Natural killer cell (primary cell): ENCODE measurements around the gene SNAPC4. TPM values are rescaled to one million over a fixed set of nuclear protein-coding genes. Genes with fewer than 3 reads are reported as not detected.

Experiments
- ATAC-seq, 3 donors: fragments of 150-1000 bp in 2 of 3; fragments of 200-7000 bp in 1 of 3; cut with Tn5 transposase; 1 replicate in 1 of 3; 2 replicates in 2 of 3; pipeline ENCODE4 v1.10.0; 2021; ENCODE audit warnings: mild to moderate bottlenecking in 2 of 3, moderate library complexity in 2 of 3
- DNase-seq, 2 donors: peaks; one replicate each; pipeline versions ENCODE4 v3.0.0 to v3.0.0-alpha.2; 2013 to 2021; ENCODE audit warnings: mixed read lengths in 1 of 2
- H3K27ac ChIP-seq: one replicate; pipeline ENCODE4 v1.5.1; 2013; ENCODE audit warnings: mild to moderate bottlenecking, low read length
- H3K27me3 ChIP-seq: one replicate; pipeline ENCODE4 v1.6.1; 2013; ENCODE audit warnings: low read length; ENCODE audit not compliant: control insufficient read depth, insufficient read depth
- H3K36me3 ChIP-seq: one replicate; pipeline ENCODE4 v1.6.1; 2013; ENCODE audit warnings: low read length; ENCODE audit not compliant: control insufficient read depth, insufficient read depth
- H3K4me1 ChIP-seq: one replicate; pipeline ENCODE4 v1.6.1; 2013; ENCODE audit warnings: low read length; ENCODE audit not compliant: control insufficient read depth, insufficient read depth
- H3K4me3 ChIP-seq: one replicate; pipeline ENCODE4 v1.5.1; 2013; ENCODE audit warnings: low read length
- H3K9me3 ChIP-seq: one replicate; pipeline ENCODE4 v1.6.1; 2013; ENCODE audit warnings: low read length; ENCODE audit not compliant: control insufficient read depth, insufficient read depth
- H3K27ac Mint-ChIP-seq, 2 donors: one replicate each; pipeline ENCODE4 v1.8.0; 2022; ENCODE audit warnings: mild to moderate bottlenecking in 2 of 2, mixed read lengths in 2 of 2, moderate library complexity in 1 of 2
- H3K27me3 Mint-ChIP-seq, 2 donors: one replicate each; pipeline ENCODE4 v1.8.0; 2022; ENCODE audit warnings: low read depth in 2 of 2, mixed read lengths in 2 of 2
- H3K36me3 Mint-ChIP-seq: one replicate; pipeline ENCODE4 v1.8.0; 2022; ENCODE audit warnings: mixed read lengths
- H3K4me1 Mint-ChIP-seq, 2 donors: one replicate each; pipeline ENCODE4 v1.8.0; 2022; ENCODE audit warnings: mixed read lengths in 2 of 2
- H3K4me3 Mint-ChIP-seq: one replicate; pipeline ENCODE4 v1.8.0; 2022; ENCODE audit warnings: mild to moderate bottlenecking, moderate library complexity, mixed read lengths
- H3K9me3 Mint-ChIP-seq, 2 donors: one replicate each; pipeline ENCODE4 v1.8.0; 2022; ENCODE audit warnings: mixed read lengths in 2 of 2
- CTCF ChIP-seq: fragments of 200-600 bp; IDR thresholded peaks from one replicate; pipeline ENCODE4 v1.8.0; 2022; ENCODE audit warnings: antibody characterized with exemption
- WGBS: methylation state at CpG from one replicate; pipeline ENCODE4 v1.1.7; 2013; ENCODE audit warnings: missing lambda C conversion rate; ENCODE audit not compliant: insufficient coverage; 5-methylcytosine and 5-hydroxymethylcytosine counted together
- intact Hi-C: fragments of 100-400 bp; cut with micrococcal nuclease; formaldehyde crosslinking; loops from one replicate; pipeline ENCODE4 v1.14.2; 2022
- total RNA-seq, 4 donors: library from RNA; stranded (reverse); fragments of 120-200 nt in 1 of 4; gene quantifications; one replicate each; pipeline versions ENCODE4 v1.2.3 to v1.2.4, GENCODE V29; 2013 to 2022

Gene SNAPC4
- total RNA-seq, 3 donors from 2014 or later (not counting 1 experiment from before 2014, with no cell fraction given), result 9.0 to 11.3 (median 9.4) TPM

- intact Hi-C loops, result no loop called here
- H3K4me3 Mint-ChIP-seq, result peak within 1 kb of the TSS; percentile 71
- DNase-seq (peak; percentile 89 to 91), ATAC-seq (peak; percentile 90 to 93 (median 91))
- WGBS, result 11% methylated on average over 90 of the region's 90 CpGs
- peaks cover 14 to 30% of the 10 kb centered on the region in 2 donors for H3K4me1 Mint-ChIP-seq
- no peaks in the 10 kb centered on the region for H3K27me3 ChIP-seq
- peaks cover 29% of the 10 kb centered on the region for H3K4me1 ChIP-seq
- peaks cover 7% of the 10 kb centered on the region for H3K36me3 Mint-ChIP-seq
- TF ChIP-seq CTCF, result peak; percentile 66
- H3K36me3 ChIP-seq, result peaks cover 30% of the 10 kb centered on the region
- H3K9me3 ChIP-seq, result no peaks in the 10 kb centered on the region
- peak within 1 kb of the TSS; percentile 56 for H3K4me3 ChIP-seq
- H3K27ac ChIP-seq, result no peak within 1 kb of the TSS
- no peaks in the 10 kb centered on the region for H3K9me3 Mint-ChIP-seq
- peak within 1 kb of the TSS; percentile 35 to 46 for H3K27ac Mint-ChIP-seq
- H3K27me3 Mint-ChIP-seq, result no peaks in the 10 kb centered on the region
Observed at GRCh38 chr9:136439481-136440408, 39.8 kb upstream of the SNAPC4 start, which contains the start of gene INPP5E. INPP5E (minus strand) TSS chr9:136439845; CDS start chr9:136439419, 426 bp downstream.

DNA sequence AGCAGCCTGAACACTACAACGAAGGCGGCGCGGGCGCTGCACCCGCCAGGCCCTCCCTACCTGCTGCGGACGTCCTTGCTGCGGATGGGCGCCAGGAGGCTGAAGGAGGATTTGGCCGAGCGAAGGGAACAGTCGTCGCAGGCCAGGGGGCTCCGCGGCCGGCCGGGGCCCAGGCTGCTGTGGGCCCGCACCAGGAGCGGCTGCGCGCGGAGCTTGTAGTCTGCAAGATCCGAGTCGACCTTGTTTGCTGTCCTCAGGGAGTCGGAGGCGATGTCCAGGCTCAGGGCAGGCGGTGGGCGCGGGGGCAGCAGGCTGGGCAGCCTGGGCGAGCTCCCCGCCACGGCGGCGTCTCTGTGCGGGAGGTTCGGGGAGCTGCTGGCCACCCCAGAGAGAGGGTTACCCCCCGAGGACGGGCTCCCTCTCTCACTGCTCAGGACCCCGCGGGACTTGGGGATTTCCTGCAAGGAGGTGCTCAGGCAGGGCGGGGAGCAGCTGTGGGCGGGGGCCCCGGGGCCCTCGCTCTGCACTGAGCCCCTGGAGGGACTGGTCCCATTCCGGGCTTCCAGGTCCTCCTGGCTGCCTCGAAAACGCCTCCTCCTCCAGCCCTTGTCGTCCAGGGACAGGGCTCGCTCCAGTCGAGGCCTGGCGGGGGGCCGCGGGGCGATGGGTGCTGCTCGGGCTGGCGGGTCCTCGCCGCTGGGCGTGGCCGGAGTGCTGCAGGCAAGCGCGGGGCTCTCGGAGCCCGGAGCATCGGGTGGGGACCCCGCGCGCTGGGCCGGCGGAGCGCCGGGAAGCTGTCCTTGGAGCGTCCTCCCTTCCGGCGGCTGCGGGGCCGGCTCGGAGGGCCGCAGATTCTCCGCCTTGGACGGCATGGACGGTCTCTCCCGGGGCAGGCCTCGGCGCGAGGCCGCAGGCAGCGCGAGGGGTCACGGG, 38.8 kb upstream of the SNAPC4 start:
- no peaks in the 10 kb centered on the region for H3K9me3 Mint-ChIP-seq
- 2% methylated on average over 91 of the region's 91 CpGs for WGBS
- H3K4me1 Mint-ChIP-seq, result peaks cover 14 to 30% of the 10 kb centered on the region in 2 donors
- peaks cover 22% of the 10 kb centered on the region for H3K36me3 ChIP-seq
- peak overlapping the region in 1 of 2 donors; percentile 35 for H3K27ac Mint-ChIP-seq
- H3K36me3 Mint-ChIP-seq, result peaks cover 7% of the 10 kb centered on the region
- no peaks in the 10 kb centered on the region for H3K27me3 ChIP-seq
- ATAC-seq (peak; percentile 63 to 67 (median 66)), DNase-seq (peak; percentile 27 to 76)
- H3K9me3 ChIP-seq, result no peaks in the 10 kb centered on the region
- TF ChIP-seq CTCF, result no peak
- H3K4me3 ChIP-seq, result peak overlapping the region; percentile 56
- H3K4me3 Mint-ChIP-seq, result peak overlapping the region; percentile 65
- peaks cover 29% of the 10 kb centered on the region for H3K4me1 ChIP-seq
- no peak overlapping the region for H3K27ac ChIP-seq
- intact Hi-C loops, result no loop called here
- H3K27me3 Mint-ChIP-seq, result no peaks in the 10 kb centered on the region

DNA sequence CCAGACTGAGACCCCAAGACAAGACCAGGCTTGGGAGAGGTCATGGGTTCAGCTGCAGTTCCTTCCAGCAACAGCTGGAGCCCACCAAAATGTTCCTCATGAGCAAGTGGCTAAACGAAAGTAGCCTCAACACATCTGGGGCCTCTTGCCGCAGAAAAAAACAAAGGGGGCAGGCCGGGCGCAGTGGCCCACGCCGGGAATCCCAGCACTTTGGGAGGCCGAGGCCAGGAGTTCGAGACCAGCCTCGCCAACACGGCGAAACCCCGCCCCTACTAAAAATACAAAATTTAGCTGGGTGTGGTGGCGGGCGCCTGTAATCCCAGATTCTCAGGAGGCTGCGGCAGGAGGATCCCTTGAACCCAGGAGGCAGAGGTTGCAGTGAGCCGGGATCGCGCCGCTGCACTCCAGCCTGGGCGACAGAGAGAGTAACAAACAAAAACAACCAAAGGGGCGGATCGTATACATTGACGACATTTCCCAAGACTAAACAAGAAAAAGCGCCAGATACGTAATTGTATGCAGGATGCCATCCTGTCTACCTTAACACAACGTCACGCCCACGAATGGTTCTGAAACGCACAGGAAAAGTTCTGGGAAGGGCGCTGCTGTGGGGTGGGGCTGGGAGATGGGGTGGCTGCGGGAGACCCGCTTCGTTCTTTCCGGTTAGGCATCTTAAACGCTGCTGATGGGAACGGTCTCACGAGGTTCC, 38.0 kb upstream of the SNAPC4 start:
- H3K4me3 ChIP-seq, result peak overlapping the region; percentile 56
- 71% methylated on average over 37 of the region's 37 CpGs for WGBS
- Mint-ChIP-seq H3K4me1 (peaks cover 14 to 30% of the 10 kb centered on the region in 2 donors), H3K27me3 (no peaks in the 10 kb centered on the region), H3K9me3 (no peaks in the 10 kb centered on the region), H3K4me3 (peak overlapping the region; percentile 65), H3K36me3 (peaks cover 6% of the 10 kb centered on the region), H3K27ac (peak overlapping the region in 1 of 2 donors; percentile 35)
- peaks cover 14% of the 10 kb centered on the region for H3K36me3 ChIP-seq
- no peaks in the 10 kb centered on the region for H3K27me3 ChIP-seq
- no peaks in the 10 kb centered on the region for H3K9me3 ChIP-seq
- no peak for TF ChIP-seq CTCF
- ATAC-seq (no peak), DNase-seq (peak in 1 of 2 donors; percentile 46)
- H3K4me1 ChIP-seq, result peaks cover 29% of the 10 kb centered on the region
- H3K27ac ChIP-seq, result no peak overlapping the region
- intact Hi-C loops, result no loop called here
